ENCODE results near the gene RGPD8.
"Not testable (repeated sequence)": the region's sequence is repeated elsewhere in the genome, so short reads cannot be mapped to it uniquely, and the experiment has no call there.

- TF ChIP-seq HDAC2 (CRISPR knock-in tag; IDR thresholded peaks at IDR 0.05); BCL3 (CRISPR knock-in tag; IDR thresholded peaks at IDR 0.05); HINFP (CRISPR knock-in tag; IDR thresholded peaks at IDR 0.05; ENCODE audit: low read depth); MLX (CRISPR knock-in tag; IDR thresholded peaks at IDR 0.05); JUNB (CRISPR knock-in tag; IDR thresholded peaks at IDR 0.05; ENCODE audit: borderline replicate concordance); NCOA1 (CRISPR knock-in tag; IDR thresholded peaks at IDR 0.05); SMAD1 (CRISPR knock-in tag; IDR thresholded peaks at IDR 0.05; ENCODE audit: borderline replicate concordance, low read depth); CEBPZ (IDR thresholded peaks at IDR 0.05; ENCODE audit: low read length); ZNF790 (CRISPR knock-in tag; IDR thresholded peaks at IDR 0.05; ENCODE audit: borderline replicate concordance); ATF5 (CRISPR knock-in tag; IDR thresholded peaks at IDR 0.05; ENCODE audit: low read depth): not testable (repeated sequence)
These were observed 79.1 kb downstream of the RGPD8 start for GRCh38 chr2:112354335-112354734.

All from HepG2 (cell line).